ENCODE measurements around the gene MTFR1L.

GRCh38 chr1:25784575-25785051 lies 35.1 kb upstream of the MTFR1L start:
- TF ChIP-seq CTCF (IDR thresholded peaks at IDR 0.05) (no peak), POLR2A (IDR thresholded peaks at IDR 0.05) (no peak), POLR2AphosphoS5 (IDR thresholded peaks at IDR 0.05) (no peak), EP300 (IDR thresholded peaks at IDR 0.05) (no peak)

All from stomach (tissue), 4 donors.